GM18520 (cell line): ENCODE results near the gene TRIM58.

Experiments
- ATAC-seq: cut with Tn5 transposase; IDR thresholded peaks from one replicate; pipeline ENCODE4 v1.9.1; 2021; ENCODE audit not compliant: unreplicated experiment

TRIM58 gene, protein sequence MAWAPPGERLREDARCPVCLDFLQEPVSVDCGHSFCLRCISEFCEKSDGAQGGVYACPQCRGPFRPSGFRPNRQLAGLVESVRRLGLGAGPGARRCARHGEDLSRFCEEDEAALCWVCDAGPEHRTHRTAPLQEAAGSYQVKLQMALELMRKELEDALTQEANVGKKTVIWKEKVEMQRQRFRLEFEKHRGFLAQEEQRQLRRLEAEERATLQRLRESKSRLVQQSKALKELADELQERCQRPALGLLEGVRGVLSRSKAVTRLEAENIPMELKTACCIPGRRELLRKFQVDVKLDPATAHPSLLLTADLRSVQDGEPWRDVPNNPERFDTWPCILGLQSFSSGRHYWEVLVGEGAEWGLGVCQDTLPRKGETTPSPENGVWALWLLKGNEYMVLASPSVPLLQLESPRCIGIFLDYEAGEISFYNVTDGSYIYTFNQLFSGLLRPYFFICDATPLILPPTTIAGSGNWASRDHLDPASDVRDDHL

DNA sequence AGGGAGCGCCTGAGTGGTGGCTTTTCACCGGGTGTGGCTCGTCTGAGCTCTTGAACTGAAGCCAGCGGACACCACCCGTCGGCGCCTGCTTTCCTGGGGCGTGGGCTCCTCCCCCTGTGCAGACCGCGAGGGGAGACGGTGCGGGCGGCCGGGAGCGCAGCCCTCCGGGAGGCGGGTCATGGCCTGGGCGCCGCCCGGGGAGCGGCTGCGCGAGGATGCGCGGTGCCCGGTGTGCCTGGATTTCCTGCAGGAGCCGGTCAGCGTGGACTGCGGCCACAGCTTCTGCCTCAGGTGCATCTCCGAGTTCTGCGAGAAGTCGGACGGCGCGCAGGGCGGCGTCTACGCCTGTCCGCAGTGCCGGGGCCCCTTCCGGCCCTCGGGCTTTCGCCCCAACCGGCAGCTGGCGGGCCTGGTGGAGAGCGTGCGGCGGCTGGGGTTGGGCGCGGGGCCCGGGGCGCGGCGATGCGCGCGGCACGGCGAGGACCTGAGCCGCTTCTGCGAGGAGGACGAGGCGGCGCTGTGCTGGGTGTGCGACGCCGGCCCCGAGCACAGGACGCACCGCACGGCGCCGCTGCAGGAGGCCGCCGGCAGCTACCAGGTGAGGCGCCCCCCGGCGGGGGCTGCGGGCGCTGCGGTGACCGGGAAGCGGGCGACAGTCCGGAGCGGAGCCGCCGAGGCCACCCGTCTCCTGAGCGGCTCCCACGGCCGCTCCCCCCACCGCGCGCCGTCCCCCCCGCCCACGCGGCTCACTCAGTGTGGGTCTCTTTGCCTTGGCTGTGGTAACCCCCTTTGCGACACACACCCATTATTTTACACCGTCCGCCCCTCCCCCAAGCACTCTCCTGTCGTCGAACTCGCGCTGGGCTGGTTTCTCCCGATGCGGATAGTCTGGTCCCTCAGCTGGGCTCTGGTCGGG is at the start of gene TRIM58:
TRIM58 (plus strand) TSS at position 119 of the 916 bp plus-strand sequence; CDS start at position 179, 60 bp downstream.
- no peak for ATAC-seq

DNA sequence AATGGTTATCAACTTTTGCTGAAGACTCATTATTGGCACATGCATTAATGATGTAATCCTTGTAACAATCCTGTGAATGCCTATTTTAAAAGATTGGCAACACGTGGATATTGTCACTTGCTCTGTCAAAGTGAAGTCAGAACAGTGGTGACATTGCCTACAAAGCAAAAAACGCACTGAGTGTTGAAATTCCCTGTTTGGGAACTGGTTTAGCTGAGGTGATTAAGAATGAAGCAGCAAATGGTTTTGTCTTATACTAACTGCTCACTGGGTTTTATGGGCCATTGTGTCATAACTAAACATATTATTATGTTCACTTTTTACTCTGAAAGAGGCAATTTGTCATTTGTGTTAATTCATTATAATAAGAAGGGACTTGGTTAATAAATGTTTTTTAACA is 44.4 kb upstream of the TRIM58 start:
- ATAC-seq = no peak

DNA sequence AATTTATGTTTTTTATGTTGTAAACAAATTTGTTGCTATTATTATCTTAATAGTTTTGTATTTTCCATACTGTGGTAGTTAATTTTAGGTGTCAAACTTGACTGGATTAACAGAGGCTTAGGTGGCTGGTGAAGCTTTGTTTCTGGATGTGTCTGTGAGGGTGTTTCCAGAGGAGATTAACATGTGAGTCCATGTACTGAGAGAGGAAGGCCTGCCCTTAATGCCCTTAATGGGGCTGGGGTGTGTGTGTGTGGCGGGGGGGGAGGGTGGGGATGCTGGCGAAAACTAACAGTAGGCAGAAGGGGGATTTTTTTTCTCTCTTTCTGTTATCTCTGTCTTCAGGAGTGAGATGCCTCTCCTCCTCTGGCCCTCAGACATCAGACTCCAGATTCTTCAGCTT is 34.9 kb upstream of the TRIM58 start:
- ATAC-seq = no peak

DNA sequence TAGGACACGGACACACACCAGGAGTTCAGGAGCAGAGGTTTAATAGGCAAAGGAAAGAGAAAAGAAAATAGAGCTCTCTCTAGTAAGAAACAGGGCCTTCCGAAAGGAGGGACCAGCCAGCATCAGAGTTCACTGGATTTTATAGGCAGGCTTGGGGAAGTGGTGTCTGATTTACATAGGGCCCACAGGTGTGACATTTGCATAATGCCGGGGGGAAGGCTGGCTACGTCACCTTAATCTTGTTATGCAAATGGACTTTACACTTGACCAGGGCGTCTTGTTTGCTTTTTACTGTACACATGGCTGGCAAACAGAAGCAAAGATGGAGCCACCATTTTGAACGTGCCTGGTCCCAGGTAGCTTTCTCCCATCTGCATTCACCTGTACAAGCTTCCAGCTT is 33.0 kb upstream of the TRIM58 start, which contains the start of gene OR14A16:
OR14A16 (minus strand) TSS at position 97 of the 400 bp plus-strand sequence. CDS start 8,390 bp downstream, outside the sequence.
- no peak for ATAC-seq

DNA sequence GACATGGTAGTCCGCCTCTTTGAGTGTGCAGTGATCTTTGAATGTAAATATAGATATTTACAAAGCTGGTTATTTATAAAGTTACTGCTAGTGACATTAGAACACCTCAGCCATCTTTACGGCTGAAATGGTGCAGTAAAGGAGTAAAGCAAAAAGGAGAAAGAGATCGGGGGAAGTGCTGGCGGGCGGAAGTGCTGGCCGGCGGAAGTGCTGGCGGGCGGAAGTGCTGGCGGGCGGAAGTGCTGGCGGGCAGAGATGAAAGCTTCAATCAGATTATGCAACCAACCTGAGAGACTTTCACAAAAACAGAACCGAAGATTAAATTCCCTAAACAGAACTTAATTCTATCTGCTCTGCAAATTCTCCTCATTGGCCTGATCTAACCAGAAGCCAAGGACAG is 31.6 kb upstream of the TRIM58 start:
- ATAC-seq = no peak

DNA sequence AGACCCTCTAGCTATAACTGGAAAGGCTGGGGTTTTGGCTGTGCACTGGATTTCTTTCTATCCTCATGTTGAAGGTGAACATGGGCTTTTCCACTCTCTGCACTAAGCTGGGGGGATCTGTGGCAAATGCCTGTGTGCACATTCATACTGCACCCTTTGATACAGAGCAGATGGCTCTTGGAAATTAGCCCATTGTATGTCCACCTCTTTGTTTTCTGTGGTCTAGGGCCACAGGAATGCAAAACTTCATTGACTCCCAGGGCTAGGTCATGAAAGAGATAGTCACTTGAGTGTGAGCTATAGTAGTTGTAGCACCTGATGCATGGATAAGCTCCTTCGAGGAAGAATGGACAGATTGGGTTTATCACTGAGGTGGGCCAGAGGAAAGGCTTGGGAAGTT is 27.3 kb upstream of the TRIM58 start:
- ATAC-seq = no peak

DNA sequence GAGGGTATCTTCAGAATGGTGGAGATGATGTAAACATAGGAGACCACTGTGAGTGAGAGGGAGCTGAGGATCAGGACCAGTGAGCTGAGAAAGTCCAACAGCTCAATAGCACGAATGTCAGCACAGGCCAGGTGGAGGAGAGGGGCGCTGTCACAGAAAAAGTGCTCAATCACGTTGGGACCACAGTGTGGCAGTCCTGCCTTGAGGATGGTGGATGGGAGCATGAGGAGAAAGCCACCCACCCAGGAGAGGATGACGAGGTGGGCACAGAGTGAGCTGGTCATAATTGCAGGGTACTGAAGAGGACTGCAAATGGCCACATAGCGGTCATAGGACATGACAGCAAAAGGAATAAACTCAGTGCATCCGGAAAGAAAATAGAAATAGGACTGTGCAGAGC is 23.4 kb upstream of the TRIM58 start:
- no peak for ATAC-seq

DNA sequence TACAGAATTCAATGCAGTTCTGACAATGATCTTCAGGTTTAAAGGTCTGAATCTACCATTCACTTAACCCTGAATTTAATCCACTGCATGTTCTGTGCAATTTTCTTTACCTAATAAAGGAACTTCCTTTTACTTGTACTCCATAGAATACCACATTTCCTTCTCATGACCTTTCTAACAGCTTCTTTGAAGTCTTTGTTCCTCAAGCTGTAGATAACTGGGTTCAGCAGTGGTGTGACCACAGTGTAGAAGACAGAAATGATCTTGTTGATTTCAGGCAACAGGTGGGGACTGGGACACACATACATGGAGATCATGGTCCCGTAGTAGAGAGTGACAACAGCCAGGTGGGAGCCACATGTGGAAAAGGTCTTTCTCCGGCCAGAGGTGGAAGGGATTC is 16.2 kb upstream of the TRIM58 start:
- no peak for ATAC-seq

DNA sequence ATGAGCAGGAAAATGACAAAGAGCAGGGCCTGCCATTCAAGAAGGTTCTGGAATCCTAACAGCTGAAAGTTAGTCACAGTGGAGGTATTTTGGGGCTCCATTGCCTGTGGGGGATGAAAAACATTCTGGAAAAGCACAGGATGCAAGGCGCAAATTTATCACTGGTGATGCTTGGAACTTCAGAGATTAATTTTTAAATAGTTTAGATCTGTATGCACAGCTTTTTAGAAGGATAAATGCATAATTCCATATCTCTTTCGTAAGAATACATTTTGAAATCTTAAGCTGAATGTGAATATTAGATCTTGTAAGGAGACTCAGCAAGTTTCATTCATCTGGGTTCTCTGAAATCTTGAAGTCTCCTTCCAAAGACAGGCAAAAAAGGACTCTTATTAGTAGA is 15.2 kb upstream of the TRIM58 start, which contains the start of gene OR11L1:
OR11L1 (minus strand) TSS at position 101 of the 400 bp plus-strand sequence; CDS start at position 101, 0 bp downstream.
- ATAC-seq = no peak

DNA sequence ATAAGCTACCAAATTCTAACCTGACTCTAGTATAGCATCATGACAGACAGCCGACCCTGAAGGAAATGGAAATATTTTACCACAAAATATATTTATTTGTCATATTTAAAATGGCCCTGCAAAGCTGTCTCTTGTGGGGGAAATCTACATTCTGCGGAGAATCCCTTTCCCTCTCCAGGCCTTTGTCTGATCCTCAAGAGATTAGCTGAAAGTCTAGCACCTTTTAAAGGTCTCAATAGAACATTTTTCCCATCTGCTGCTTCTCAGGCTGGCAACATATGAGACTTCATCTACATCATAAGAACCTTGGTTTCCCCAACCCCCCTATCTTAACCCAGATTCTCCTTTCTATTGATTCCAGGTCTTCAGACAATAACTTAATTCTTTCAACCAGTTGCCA is 13.6 kb upstream of the TRIM58 start:
- ATAC-seq = no peak

DNA sequence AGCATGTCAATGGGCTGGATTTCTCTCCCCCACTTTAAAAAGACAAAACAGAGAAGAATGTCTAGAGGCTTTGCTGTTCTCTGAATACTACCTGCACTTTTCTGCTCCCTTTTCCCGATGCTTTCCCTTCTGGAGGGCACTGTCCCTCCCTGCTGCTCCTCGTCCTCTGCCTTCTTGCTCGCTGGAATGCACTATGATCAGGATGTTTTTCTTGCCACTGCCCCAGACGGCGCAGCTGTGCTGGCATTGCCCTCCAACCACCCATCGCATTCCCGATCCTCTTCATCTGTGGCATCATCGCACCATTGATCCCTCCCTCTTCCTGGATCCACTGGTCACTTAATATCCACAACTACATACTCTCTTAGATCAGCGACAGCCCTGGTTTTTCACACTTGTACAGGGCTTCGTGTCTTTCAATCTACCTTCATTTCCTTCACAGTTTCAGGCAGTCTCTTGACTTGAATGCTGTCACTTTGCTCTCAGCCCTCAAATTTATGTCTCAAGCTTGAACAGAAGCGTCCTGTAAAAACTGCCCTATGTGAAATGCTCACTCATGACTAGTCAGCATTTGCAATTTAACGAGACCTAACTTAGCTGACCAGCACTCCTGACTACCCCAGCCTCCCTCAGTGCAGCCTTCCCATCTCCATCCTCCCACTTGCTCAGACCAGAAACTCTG is 11.8 kb upstream of the TRIM58 start:
- ATAC-seq = no peak

DNA sequence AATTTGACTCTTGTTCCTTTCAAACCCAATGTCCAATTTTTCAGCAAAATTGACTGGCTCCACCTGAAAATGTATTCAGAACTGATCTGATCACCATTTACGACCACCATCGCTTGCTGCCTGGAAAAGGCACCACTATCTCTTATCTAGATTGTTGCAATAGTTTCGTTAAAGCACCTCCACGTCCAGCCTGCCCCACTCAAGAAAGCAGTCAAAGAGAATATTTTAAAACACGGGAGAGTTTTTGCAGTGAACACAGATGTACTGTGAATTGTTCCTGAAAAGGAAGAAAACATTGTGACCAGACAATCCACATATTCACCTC is 11.3 kb upstream of the TRIM58 start:
- no peak for ATAC-seq

DNA sequence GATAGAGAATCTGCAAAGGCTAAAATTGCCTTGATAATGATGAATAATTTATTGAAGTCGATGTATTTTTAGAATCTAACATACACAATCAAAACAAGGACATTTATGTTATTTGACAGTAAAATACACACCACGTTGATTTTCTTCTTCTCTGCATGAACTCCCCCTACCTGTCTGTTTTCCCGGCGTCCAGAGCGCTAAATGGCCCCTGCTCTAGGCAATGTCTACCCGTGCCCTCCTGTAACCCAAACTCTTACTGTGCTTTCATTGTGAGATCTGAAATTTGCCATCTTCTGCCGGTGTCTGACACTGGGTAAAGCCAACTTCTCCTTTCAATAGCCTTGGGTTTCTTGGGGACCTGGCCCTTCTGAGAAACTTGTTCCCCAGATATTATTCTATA is 8.6 kb upstream of the TRIM58 start:
- ATAC-seq = no peak

DNA sequence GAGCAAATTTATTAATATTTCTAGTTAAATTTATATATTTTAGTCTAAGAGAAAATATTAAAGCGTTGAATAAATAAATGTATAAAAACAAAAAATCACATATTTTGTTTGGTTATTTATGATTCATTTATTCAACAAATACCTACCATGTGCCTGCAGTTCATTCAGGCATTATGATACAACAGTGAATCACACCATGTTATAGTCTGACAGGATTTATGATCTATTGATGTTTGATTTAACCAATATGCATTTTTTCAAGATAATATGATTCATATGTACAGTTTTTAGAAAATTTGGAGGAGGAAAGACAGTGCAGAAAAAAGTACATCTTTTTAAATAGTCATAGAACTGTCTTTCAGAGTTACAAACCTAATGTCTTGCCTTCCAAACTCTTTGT is 7.4 kb upstream of the TRIM58 start:
- ATAC-seq = no peak

DNA sequence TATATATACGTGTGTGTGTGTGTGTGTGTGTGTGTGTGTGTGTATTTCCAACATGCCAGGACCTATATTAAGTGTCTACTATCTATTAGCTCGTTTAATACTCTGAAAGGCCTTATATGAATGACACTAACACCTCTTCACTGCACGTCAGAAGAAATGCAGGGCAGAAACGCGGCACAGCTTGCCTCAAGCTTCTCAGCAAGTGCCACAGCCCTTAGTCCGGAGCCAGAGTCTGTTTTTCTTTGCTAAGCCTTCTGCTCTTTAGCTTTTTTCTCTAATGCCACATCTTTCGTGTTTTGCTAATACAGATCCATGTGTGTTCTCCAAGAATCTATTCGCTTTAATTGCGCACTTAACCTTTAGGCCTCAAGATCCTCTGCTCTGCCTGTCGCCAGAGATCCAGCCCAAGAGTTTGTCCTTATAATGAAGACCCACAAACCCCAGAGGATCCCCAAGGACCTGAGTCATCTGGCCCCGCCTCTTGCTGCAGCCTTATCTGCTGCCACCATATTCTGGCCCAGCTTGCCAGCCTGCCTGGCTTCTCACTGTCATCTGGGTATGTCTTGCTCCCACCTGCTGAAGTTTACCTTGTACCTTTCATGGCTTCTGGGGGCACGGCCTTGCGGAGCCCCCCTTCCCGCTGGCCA is 2.0 kb upstream of the TRIM58 start:
- no peak for ATAC-seq

DNA sequence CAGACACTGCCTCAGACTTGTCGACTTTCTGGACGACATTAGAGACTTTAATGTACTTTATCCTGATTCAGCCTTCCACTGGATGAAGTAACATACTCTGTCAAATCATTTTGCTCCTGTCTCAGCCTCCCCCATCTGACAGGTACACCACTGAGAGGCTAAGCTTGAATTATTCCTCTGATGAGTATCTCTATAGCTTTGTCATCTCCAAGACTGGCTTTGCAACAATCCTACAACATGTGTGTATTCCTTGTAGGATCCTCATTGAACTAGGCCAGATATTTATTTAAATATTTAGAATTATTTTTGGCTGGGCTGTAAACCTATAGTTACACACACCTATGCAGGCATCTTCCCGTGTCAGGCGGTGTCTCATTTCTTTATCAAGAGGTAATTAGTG is 1.1 kb upstream of the TRIM58 start:
- no peak for ATAC-seq

DNA sequence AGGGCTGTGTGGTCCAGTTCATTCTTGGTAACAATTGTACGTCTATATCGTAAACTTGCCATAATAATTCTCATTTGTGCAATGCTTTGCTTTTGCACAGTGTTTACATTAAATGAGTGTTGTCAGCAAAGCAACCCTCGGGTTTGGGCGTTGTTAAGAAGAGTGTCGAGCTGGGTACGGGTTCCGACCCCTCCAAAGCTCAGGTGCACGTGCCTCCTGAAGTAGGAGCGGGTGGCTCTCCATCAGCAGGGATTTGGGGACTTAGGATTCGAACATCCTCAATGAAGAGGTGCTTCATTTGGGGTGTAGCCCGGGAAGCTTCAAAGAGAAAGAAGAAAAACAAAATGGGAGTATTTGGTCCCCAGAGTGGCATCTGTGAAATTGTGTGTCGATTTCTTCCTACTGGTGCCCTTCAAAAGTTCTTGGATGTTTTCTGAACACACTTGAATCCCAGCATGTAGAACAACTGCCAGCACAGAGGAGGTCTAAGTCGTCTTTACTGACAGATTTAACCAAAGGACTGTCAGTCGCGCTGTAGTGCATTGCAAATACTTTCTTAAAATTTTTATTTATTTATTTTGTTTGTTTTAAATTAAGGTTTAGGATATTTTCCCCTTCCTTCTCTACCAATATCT is 1.1 kb downstream of the TRIM58 start:
- ATAC-seq = no peak

DNA sequence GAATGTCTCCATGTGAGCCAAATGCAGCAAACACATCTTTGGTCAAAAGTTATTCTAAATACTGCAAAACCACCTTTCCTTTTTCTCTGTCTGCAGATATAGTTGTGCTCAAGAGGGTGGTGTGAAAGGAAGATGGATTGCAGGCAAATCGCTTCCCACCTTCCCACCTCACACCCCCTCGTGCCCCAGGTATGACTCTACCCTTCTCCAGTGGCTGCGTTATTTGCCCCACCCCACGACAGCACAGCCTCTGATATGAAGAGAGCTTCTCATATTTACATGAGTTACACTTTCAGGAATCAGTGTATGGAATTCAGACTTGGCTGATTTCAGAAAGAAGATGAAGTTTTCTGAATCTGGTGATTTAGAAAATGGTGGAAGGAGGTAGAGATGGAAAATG is 5.8 kb downstream of the TRIM58 start:
- no peak for ATAC-seq

DNA sequence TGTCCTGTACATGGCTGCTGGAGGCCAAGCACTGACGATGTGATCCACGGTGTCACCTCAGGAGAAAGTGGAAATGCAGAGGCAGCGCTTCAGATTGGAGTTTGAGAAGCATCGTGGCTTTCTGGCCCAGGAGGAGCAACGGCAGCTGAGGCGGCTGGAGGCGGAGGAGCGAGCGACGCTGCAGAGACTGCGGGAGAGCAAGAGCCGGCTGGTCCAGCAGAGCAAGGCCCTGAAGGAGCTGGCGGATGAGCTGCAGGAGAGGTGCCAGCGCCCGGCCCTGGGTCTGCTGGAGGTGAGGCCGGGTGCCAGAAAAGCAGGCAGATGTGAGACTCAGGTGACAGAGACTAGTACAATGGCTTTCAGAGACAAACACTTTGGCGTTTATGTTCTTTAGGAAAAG is 7.7 kb downstream of the TRIM58 start:
- no peak for ATAC-seq

DNA sequence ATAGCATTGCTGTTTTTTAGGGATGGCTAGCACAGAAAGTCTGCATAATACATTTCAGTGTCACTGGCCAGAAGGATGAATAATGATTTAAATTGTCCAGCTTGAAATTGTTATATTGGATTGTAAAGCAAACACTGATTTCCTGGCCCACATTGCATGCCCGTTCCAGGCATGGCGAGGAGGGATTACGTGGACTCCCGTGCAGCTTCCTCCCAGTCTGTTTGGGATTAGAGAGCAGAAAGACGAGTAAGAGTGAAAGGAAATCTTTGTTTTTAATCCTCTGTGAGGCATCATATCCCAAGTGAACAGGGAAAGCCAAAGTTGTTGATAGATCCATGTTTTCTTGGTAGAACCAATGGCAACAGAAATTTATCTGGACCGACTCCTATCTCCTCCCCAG is 8.4 kb downstream of the TRIM58 start:
- no peak for ATAC-seq
